Activated CD4-positive, alpha-beta T cell treated with anti-CD3 and anti-CD28 coated beads, Interleukin-2, amount 10 ng/mL, durations not matched to agents 24 days and 14 days (primary cell): Measurements from ENCODE around the gene PEX14. TPM values are rescaled to one million over a fixed set of nuclear protein-coding genes. Genes with fewer than 3 reads are reported as not detected.

Experiments
- DNase-seq: peaks from one replicate; pipeline ENCODE4 v3.0.0; 2022
- H3K27ac Mint-ChIP-seq: one replicate; pipeline ENCODE4 v1.8.0; 2022; ENCODE audit warnings: mild to moderate bottlenecking, mixed read lengths
- H3K27me3 Mint-ChIP-seq: one replicate; pipeline ENCODE4 v1.8.0; 2022; ENCODE audit warnings: mixed read lengths
- H3K36me3 Mint-ChIP-seq: one replicate; pipeline ENCODE4 v1.8.0; 2022; ENCODE audit warnings: low read depth, mild to moderate bottlenecking, mixed read lengths
- H3K4me1 Mint-ChIP-seq: one replicate; pipeline ENCODE4 v1.8.0; 2021; ENCODE audit warnings: mixed read lengths
- H3K4me3 Mint-ChIP-seq: one replicate; pipeline ENCODE4 v1.8.0; 2022; ENCODE audit warnings: mild to moderate bottlenecking, moderate library complexity, mixed read lengths
- H3K9me3 Mint-ChIP-seq: one replicate; pipeline ENCODE4 v1.8.0; 2021; ENCODE audit warnings: mixed read lengths
- intact Hi-C: fragments of 100-400 bp; cut with micrococcal nuclease; formaldehyde crosslinking; loops from one replicate; pipeline ENCODE4 v1.15.1; 2023
- total RNA-seq: library from RNA; stranded (reverse); gene quantifications from 2 replicates; pipeline ENCODE4 v1.2.3, GENCODE V29; 2022

PEX14 gene
- total RNA-seq, 1 donor from 2014 or later: 21.6 TPM

DNA sequence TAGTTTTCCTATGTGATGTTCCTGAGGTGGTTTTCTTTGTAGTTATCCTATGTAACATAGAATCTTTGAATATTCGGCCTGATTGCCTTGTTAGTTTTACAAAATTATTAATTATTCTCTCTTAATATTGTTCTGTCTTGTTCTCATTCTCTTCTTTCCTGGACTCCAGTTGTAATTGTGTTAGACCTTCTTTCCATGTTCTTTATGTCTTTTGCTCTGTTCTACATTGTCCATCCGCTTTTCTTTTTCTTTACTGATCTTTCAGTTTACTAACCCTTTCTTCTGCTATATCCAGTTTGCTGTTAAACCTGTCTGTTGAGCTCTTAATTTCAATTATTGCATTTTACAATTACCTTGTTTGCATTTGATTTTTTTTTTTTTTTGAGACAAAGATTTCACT is 89.3 kb downstream of the PEX14 start:
- DNase-seq: no peak
- H3K4me3 Mint-ChIP-seq: no peak overlapping the region
- no peaks in the 10 kb centered on the region for H3K9me3 Mint-ChIP-seq
- peaks cover 14% of the 10 kb centered on the region for H3K36me3 Mint-ChIP-seq
- H3K4me1 Mint-ChIP-seq: peaks cover 2% of the 10 kb centered on the region
- intact Hi-C loops: no loop called here
- no peaks in the 10 kb centered on the region for H3K27me3 Mint-ChIP-seq
- H3K27ac Mint-ChIP-seq: no peak overlapping the region

DNA sequence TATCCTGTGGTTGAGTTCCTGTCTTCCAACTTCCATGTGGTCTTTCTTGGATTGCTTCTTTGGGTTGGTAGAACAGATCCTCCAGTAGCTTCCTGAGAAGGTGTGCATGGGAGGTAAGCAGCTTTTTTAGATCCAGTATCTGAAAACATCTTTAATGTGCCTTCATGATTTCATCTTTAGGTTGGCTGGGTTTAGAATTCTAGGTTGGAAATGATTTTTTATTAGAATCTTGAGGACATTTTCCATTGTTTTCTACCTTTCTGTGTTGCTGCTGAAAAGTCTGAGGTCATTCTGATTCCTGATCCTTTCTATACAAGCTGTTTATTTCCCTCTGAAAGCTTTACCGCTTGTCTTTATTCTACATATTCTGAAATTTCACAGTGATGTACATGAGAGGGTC is 94.8 kb downstream of the PEX14 start:
- intact Hi-C loops: no loop called here
- H3K27me3 Mint-ChIP-seq: no peaks in the 10 kb centered on the region
- H3K36me3 Mint-ChIP-seq: peaks cover 2% of the 10 kb centered on the region
- H3K4me3 Mint-ChIP-seq: no peak overlapping the region
- peaks cover 2% of the 10 kb centered on the region for H3K4me1 Mint-ChIP-seq
- H3K9me3 Mint-ChIP-seq: no peaks in the 10 kb centered on the region
- no peak overlapping the region for H3K27ac Mint-ChIP-seq
- DNase-seq: no peak

DNA sequence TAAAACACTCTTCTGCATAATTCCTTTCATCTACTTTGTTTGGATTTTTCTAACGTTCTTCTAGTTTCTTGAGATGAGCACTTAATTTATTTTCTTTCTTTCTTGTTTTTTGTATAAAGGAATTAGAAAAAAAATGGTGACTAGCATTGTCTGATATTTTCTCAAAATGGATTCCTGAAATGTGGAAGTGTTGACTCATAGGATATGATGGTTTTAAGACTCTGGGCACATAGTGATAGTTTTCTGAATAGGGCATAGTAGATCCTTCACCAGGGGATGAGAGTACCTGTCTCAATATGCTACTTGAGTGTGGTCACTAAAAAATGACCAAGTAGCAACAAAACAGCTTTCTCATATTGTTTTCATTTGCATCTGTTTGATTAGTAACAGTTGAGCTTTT is 100.9 kb downstream of the PEX14 start:
- no peaks in the 10 kb centered on the region for H3K36me3 Mint-ChIP-seq
- H3K4me3 Mint-ChIP-seq: no peak overlapping the region
- intact Hi-C loops: no loop called here
- H3K4me1 Mint-ChIP-seq: peaks cover 2% of the 10 kb centered on the region
- no peaks in the 10 kb centered on the region for H3K27me3 Mint-ChIP-seq
- no peaks in the 10 kb centered on the region for H3K9me3 Mint-ChIP-seq
- no peak for DNase-seq
- H3K27ac Mint-ChIP-seq: no peak overlapping the region

DNA sequence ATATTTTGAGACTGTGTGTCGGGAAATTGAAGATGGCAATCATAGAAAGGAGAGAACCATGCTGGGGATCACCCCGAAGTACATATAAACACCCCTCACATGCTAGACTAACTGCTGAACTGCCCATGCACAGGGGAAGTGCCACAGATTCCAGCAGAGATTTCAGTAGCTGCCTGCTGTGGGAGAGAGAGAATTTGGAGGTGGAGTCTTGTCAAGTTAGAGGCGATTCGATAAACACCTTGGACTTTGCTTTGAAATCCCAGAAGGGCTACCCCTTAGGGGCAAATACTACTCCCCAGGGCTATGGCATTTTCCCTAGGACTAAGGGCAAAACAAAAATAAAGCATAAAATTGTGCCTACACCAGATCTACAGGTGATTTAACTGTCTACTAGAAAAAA is 103.3 kb downstream of the PEX14 start:
- DNase-seq: no peak
- no peaks in the 10 kb centered on the region for H3K36me3 Mint-ChIP-seq

DNA sequence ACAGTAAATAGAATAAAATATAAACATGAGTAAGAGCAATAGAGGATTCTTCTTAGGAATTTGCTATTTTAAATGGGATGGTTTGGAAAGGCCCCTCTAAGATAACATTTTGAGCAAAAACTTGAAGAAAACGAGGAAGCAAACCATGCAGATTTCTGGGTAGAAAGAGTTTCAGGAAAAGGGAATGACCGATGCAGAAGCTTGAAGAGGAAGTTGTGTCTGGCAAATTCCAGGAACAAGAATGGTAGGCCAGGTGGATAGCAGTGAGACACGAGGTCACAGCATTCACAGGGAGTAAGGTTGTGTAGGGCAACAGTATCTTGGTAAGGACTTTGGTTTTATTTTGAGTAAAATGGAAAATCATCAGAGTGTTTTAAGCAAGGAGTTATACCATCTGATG is 108.9 kb downstream of the PEX14 start:
- Mint-ChIP-seq H3K36me3 (peaks cover 2% of the 10 kb centered on the region), H3K4me3 (no peak overlapping the region)
- intact Hi-C loops: no loop called here

More for the DNA sequence above, 103.3 kb downstream of the PEX14 start:
- intact Hi-C loops: no loop called here
- Mint-ChIP-seq H3K4me1 (peaks cover 2% of the 10 kb centered on the region), H3K27ac (no peak overlapping the region), H3K27me3 (no peaks in the 10 kb centered on the region), H3K9me3 (no peaks in the 10 kb centered on the region), H3K4me3 (no peak overlapping the region)

DNA sequence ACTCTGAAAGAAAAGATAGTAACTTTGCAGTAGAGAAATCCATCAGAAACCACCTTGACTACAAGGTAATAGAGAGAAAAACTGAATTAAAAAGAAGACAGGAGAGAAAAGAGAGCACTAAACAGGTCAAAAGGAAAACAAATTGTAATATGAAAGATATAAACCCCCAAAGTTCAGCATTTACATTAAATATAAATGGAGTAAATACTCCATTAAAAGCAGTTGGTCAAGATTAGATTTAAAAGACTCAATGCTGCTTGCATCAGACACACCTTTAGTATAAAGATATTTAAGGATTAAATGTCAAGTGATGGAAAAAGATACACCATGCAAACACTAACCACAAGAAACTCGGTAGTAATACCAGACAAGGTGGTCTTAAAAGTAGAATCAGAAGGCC is 110.5 kb downstream of the PEX14 start:
- Mint-ChIP-seq H3K4me3 (no peak overlapping the region), H3K27me3 (no peaks in the 10 kb centered on the region), H3K36me3 (peaks cover 2% of the 10 kb centered on the region), H3K9me3 (no peaks in the 10 kb centered on the region), H3K27ac (no peak overlapping the region), H3K4me1 (peaks cover 5% of the 10 kb centered on the region)
- intact Hi-C loops: no loop called here
- DNase-seq: no peak

More for the DNA sequence above, 108.9 kb downstream of the PEX14 start:
- Mint-ChIP-seq H3K27me3 (no peaks in the 10 kb centered on the region), H3K9me3 (no peaks in the 10 kb centered on the region), H3K27ac (no peak overlapping the region), H3K4me1 (peaks cover 6% of the 10 kb centered on the region)
- DNase-seq: no peak

DNA sequence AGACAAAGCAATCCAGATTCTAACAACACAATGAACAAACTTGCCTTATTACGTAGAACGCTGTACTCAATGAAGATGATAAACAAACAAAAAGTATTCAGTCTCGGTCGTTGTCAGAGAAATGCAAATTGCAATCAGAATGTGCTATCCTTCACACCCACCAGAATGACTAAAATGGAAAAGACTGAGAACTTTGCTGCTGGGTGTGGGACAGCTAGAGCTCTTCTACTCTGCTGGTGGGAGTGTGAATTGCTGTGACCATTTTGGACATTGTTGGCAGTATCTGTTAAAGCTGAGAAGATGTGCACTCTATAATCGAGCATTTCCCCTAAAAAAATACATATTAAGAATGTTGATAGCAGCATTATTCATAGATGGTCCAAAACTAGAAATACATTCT is 111.4 kb downstream of the PEX14 start:
- H3K36me3 Mint-ChIP-seq: peaks cover 2% of the 10 kb centered on the region
- intact Hi-C loops: no loop called here

DNA sequence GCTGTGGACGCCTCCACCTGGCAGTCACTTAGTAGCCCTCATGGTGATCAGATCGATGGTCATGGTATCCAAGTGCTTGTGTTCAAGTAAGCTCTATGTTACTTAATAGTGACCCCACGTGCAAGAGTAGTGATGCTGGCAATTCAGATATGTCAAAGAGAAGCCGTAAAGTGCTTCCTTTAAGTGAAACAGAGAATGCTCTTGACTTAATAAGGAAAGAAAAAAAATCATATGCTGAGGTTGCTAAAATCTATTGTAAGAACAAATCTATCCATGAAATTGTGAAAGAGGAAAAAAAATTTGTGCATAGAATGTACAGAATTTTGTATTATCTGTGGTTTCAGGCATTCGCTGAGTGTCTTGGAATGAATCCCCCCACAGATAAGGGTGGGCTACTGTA is 113.9 kb downstream of the PEX14 start:
- H3K27me3 Mint-ChIP-seq: no peaks in the 10 kb centered on the region
- no peak overlapping the region for H3K4me3 Mint-ChIP-seq
- peaks cover 4% of the 10 kb centered on the region for H3K4me1 Mint-ChIP-seq
- no peak for DNase-seq
- no peaks in the 10 kb centered on the region for H3K9me3 Mint-ChIP-seq
- H3K27ac Mint-ChIP-seq: no peak overlapping the region
- intact Hi-C loops: no loop called here
- peaks cover 2% of the 10 kb centered on the region for H3K36me3 Mint-ChIP-seq

More for the DNA sequence above, 111.4 kb downstream of the PEX14 start:
- Mint-ChIP-seq H3K27ac (no peak overlapping the region), H3K4me1 (peaks cover 5% of the 10 kb centered on the region), H3K4me3 (no peak overlapping the region), H3K27me3 (no peaks in the 10 kb centered on the region), H3K9me3 (no peaks in the 10 kb centered on the region)
- DNase-seq: no peak

DNA sequence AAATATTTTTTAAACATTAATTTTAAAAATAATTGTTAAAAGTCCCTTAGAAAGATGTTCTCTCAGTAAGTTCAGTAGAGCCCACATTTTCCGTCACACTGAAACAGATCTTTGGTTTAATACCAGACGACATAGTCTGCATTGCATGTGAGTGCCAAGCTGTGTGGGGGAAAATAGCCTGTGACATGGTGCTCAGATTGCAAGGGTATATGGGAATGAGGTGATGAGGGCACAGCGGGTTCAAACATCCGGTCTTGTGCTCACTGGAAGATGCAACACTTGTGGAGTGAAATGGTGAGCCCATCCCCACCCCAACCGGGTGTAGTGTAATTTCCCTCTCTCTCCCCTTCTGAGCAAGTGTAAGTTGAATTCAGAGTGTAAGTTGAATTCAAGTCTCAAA is 114.3 kb downstream of the PEX14 start:
- no peaks in the 10 kb centered on the region for H3K4me1 Mint-ChIP-seq
- no peak for DNase-seq
- H3K9me3 Mint-ChIP-seq: no peaks in the 10 kb centered on the region
- no peak overlapping the region for H3K4me3 Mint-ChIP-seq
- H3K27me3 Mint-ChIP-seq: no peaks in the 10 kb centered on the region
- H3K36me3 Mint-ChIP-seq: peaks cover under 1% of the 10 kb centered on the region
- no peak overlapping the region for H3K27ac Mint-ChIP-seq
- intact Hi-C loops: no loop called here

DNA sequence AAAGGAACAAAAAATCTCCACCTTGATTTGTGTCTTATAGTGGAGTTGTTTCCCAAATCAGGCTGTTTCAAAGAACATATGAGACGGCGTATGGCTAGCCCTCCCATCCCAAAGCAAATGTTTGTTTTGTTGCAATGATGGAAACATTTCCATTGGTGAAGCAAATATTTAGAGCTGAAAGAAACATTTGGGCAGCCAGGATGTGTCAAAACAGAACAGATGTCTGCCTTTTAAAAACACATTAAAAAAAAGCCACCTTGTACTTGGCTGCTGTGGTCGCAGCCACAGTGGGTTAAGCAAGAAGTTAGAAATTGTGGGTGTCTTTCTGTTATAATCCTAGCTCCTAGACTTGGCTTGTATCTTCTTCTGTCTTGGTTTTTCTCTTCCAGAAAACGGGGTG is 116.3 kb downstream of the PEX14 start:
- H3K4me1 Mint-ChIP-seq: no peaks in the 10 kb centered on the region
- no peak overlapping the region for H3K4me3 Mint-ChIP-seq
- no peaks in the 10 kb centered on the region for H3K27me3 Mint-ChIP-seq
- intact Hi-C loops: no loop called here
- no peak overlapping the region for H3K27ac Mint-ChIP-seq
- H3K9me3 Mint-ChIP-seq: no peaks in the 10 kb centered on the region
- no peak for DNase-seq
- no peaks in the 10 kb centered on the region for H3K36me3 Mint-ChIP-seq

DNA sequence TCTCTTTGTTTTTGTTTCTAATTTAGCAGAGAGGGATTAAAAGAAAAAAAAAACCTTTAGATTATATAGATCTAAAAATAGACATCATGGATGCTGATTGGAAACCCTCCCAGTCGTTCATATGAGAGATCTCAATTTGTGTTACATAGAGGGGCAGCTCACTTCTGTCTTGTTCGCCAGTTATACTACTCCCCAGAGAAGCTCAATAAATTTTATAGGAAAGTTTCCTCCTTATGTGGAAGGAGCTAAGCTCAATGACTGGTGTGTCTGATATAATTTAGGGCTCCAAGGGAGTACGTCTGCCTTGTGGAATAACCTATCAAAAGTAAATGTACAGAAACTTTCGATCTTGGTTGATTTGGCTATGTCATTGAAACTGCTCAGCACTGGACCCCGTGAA is 117.6 kb downstream of the PEX14 start:
- H3K4me1 Mint-ChIP-seq: no peaks in the 10 kb centered on the region
- H3K36me3 Mint-ChIP-seq: no peaks in the 10 kb centered on the region
- intact Hi-C loops: no loop called here

DNA sequence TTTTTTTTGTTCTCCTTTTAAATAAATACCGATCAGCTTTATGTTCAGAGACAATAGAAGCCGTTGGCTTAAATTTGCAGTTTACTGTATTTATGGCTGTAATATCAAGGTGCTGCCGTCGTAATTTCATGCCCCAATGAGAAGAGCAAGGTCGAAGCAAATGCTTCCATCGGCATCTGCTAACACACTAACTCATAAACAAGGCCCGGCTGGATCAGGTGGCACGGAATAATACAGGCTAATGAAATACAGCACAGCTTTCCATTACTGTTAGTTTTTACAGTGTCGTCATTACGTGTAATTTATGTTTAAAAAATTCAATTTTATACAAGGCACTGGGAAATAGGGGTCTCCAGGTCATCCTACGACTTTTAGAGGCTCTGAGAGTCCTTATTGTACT is 119.0 kb downstream of the PEX14 start:
- Mint-ChIP-seq H3K36me3 (no peaks in the 10 kb centered on the region), H3K4me1 (no peaks in the 10 kb centered on the region), H3K4me3 (no peak overlapping the region), H3K27me3 (no peaks in the 10 kb centered on the region), H3K27ac (no peak overlapping the region), H3K9me3 (no peaks in the 10 kb centered on the region)
- intact Hi-C loops: no loop called here
- no peak for DNase-seq

More for the DNA sequence above, 117.6 kb downstream of the PEX14 start:
- Mint-ChIP-seq H3K4me3 (no peak overlapping the region), H3K27me3 (no peaks in the 10 kb centered on the region), H3K27ac (no peak overlapping the region), H3K9me3 (no peaks in the 10 kb centered on the region)
- DNase-seq: no peak

DNA sequence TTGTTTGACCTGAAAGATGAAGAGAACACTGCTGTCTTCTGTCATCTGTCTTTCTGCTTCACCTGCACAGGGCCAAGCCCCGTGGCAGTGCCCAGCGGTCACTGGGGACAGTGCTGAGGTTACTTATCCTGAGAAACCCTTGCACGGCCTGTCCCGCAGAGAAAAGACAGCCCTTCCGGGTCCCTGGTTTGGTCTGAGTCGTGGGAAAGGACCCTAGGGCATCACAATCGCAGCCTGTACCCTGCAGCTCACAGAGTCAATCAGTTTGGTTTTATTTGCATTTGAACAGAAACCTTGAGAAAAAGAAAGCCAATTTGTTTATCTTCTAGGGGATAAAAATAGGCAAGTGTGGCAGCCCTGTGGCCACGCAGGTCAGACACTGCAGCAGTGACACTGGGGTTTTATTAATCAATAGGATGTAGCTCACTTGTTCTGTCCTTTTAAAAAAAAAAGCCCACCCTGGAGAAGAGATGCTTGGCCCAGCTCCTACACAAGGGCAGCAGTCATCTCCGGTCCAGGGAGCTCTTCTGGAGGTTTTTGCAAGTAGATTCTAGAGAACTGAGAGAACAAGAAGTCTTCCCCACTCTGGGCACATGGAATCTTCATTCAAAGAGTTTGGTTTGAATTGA is 120.0 kb downstream of the PEX14 start:
- H3K9me3 Mint-ChIP-seq: no peaks in the 10 kb centered on the region
- peaks cover 3% of the 10 kb centered on the region for H3K36me3 Mint-ChIP-seq
- no peaks in the 10 kb centered on the region for H3K4me1 Mint-ChIP-seq
- no peak for DNase-seq
- intact Hi-C loops: no loop called here
- H3K27ac Mint-ChIP-seq: no peak overlapping the region
- H3K27me3 Mint-ChIP-seq: no peaks in the 10 kb centered on the region
- H3K4me3 Mint-ChIP-seq: no peak overlapping the region

DNA sequence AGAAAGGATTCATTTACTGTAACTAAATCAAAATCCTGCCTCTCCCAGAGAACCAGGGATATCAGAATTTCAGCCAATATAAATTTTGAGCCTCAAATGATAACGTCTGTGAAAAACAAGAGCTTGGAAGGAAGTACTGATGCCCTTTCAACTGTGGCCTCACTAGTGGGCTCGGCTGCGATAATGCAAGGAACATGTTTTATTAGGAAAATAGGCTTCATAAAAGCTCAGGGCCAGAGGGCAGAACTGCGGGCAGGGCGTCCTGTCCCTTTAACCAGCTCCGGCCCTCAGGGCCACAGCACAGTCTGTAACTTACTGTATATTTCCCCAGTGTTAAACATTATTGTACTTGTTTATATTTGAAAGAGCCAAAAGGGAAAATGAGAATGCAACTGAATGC is 122.0 kb downstream of the PEX14 start:
- Mint-ChIP-seq H3K27ac (no peak overlapping the region), H3K4me1 (no peaks in the 10 kb centered on the region), H3K27me3 (no peaks in the 10 kb centered on the region), H3K9me3 (no peaks in the 10 kb centered on the region), H3K4me3 (no peak overlapping the region), H3K36me3 (peaks cover 3% of the 10 kb centered on the region)
- intact Hi-C loops: no loop called here
- DNase-seq: no peak
